Esophagus muscularis mucosa (tissue), 3 donors: Measurements from ENCODE around the gene PRDM15.

Experiments
- CTCF ChIP-seq, 3 experiments: fragments of 200-600 bp in 2 of 3; fragments of 450-650 bp in 1 of 3; sonication (generic) in 2 of 3; IDR thresholded peaks; one replicate each; pipeline ENCODE4 v1.5.1; 2017 to 2019; ENCODE audit warnings: antibody characterized with exemption in 3 of 3, mild to moderate bottlenecking in 2 of 3, moderate library complexity in 1 of 3
- POLR2A ChIP-seq: fragments of 450-650 bp; IDR thresholded peaks from one replicate; pipeline ENCODE4 v1.6.1; 2017; ENCODE audit warnings: antibody characterized with exemption, moderate library complexity, mild to moderate bottlenecking, low read depth
- POLR2AphosphoS5 ChIP-seq, 2 donors: sonication (generic); formaldehyde crosslinking; IDR thresholded peaks; one replicate each; pipeline ENCODE4 v1.6.1; 2017; ENCODE audit warnings: antibody characterized with exemption in 2 of 2

- no peak for TF ChIP-seq CTCF (IDR thresholded peaks at IDR 0.05)
- TF ChIP-seq POLR2A = no peak
- no peak for TF ChIP-seq POLR2AphosphoS5 (IDR thresholded peaks at IDR 0.05)
These were observed 47.6 kb upstream of the PRDM15 start for GRCh38 chr21:41926807-41927171.
